GM18526 (cell line): ENCODE measurements around the gene OVOL2.

Experiments
- POLR2A ChIP-seq: IDR thresholded peaks from 3 replicates; pipeline ENCODE4 v1.6.1; 2011; ENCODE audit not compliant: insufficient read length; ENCODE audit errors: extremely low read depth

The OVOL2 gene

GRCh38 chr20:18059603-18060002, 1.9 kb upstream of the OVOL2 start:
- no peak for TF ChIP-seq POLR2A

GRCh38 chr20:18058661-18059467, 1.1 kb upstream of the OVOL2 start:
- TF ChIP-seq POLR2A: no peak

GRCh38 chr20:18057994-18058349, 256 bp upstream of the OVOL2 start:
- TF ChIP-seq POLR2A: no peak

GRCh38 chr20:18056174-18057100, 1.3 kb downstream of the OVOL2 start:
- TF ChIP-seq POLR2A: no peak

- no peak for TF ChIP-seq POLR2A
These were observed 2.5 kb downstream of the OVOL2 start for GRCh38 chr20:18055261-18055660.

- TF ChIP-seq POLR2A: no peak
These were observed 4.9 kb downstream of the OVOL2 start for GRCh38 chr20:18052856-18053255.

GRCh38 chr20:18050628-18051027, 7.1 kb downstream of the OVOL2 start:
- TF ChIP-seq POLR2A: no peak

GRCh38 chr20:18048176-18048575, 9.5 kb downstream of the OVOL2 start:
- no peak for TF ChIP-seq POLR2A

- TF ChIP-seq POLR2A: no peak
These were observed 11.2 kb downstream of the OVOL2 start for GRCh38 chr20:18046535-18046934.

GRCh38 chr20:18042229-18042628, 15.5 kb downstream of the OVOL2 start:
- no peak for TF ChIP-seq POLR2A

- no peak for TF ChIP-seq POLR2A
These were observed 16.3 kb downstream of the OVOL2 start for GRCh38 chr20:18041462-18041861.

- TF ChIP-seq POLR2A: no peak
These were observed 18.7 kb downstream of the OVOL2 start for GRCh38 chr20:18039063-18039462.

GRCh38 chr20:18034039-18034438, 23.7 kb downstream of the OVOL2 start:
- TF ChIP-seq POLR2A: no peak

- no peak for TF ChIP-seq POLR2A
These were observed 24.5 kb downstream of the OVOL2 start for GRCh38 chr20:18032977-18033892.

GRCh38 chr20:18031888-18032509, 25.7 kb downstream of the OVOL2 start:
- no peak for TF ChIP-seq POLR2A
